HepG2 (cell line): ENCODE measurements around the gene L2HGDH. TPM values are rescaled to one million over a fixed set of nuclear protein-coding genes. Genes with fewer than 3 reads are reported as not detected.

Experiments
- ATAC-seq: fragments of 200-7000 bp; cut with Tn5 transposase; 3 replicates; pipeline ENCODE4 v1.9.1; 2020; ENCODE audit warnings: mild to moderate bottlenecking, moderate library complexity
- BruUV-seq: library from RNA; stranded (reverse); fragments of 400-500 nt; replicated peaks from 2 replicates; lab custom pipeline; 2021; lab: Mats Ljungman, UMichigan
- CTCF ChIA-PET: fragments of 300-600 bp; formaldehyde crosslinking; extraction: SDS; loops from one replicate; lab custom pipeline; 2021; ENCODE audit warnings: low total read pairs, inconsistent platforms, low intra/inter-chr PET ratio; lab: Yijun Ruan, JAX
- POLR2A ChIA-PET: fragments of 350-600 bp; sonication (Branson Sonifier 250); formaldehyde crosslinking; loops from one replicate; lab custom pipeline; 2020; ENCODE audit warnings: antibody characterized with exemption, inconsistent platforms; lab: Yijun Ruan, JAX
- DNase-seq: peaks from one replicate; pipeline ENCODE4 v3.0.0-alpha.2; 2015; ENCODE audit warnings: low spot score
- FAIRE-seq: peaks from 3 replicates; lab custom pipeline; 2011; peaks lifted over from hg19 to GRCh38; lab: Jason Lieb, UNC
- H2AFZ ChIP-seq: one replicate; pipeline ENCODE4 v1.6.1; 2011; ENCODE audit warnings: low read length, inconsistent platforms
- H3K27ac ChIP-seq: fragments of 300-600 bp; 3 replicates; pipeline ENCODE4 v1.8.0; 2011; ENCODE audit warnings: mixed run types, mild to moderate bottlenecking, mixed read lengths, low read length, inconsistent platforms; ENCODE audit not compliant: insufficient read depth; ENCODE audit errors: extremely low read length
- H3K27me3 ChIP-seq, 2 experiments: fragments of 200-600 bp in 1 of 2; 2 replicates in 1 of 2; 3 replicates in 1 of 2; pipeline versions ENCODE4 v1.6.0 to v1.8.0; 2011; ENCODE audit warnings: low read length in 2 of 2, mild to moderate bottlenecking in 2 of 2, moderate library complexity in 2 of 2, inconsistent platforms in 1 of 2; ENCODE audit not compliant: insufficient read depth in 2 of 2, control insufficient read depth in 1 of 2
- H3K36me3 ChIP-seq, 2 experiments: fragments of 200-600 bp in 1 of 2; replicated peaks in 1 of 2; 2 replicates in 1 of 2; 3 replicates in 1 of 2; pipeline versions ENCODE4 v1.5.1 to v1.8.0; 2011; ENCODE audit warnings: low read length in 2 of 2, inconsistent platforms in 1 of 2; ENCODE audit not compliant: insufficient read depth in 2 of 2, control insufficient read depth in 1 of 2
- H3K4me1 ChIP-seq: 2 replicates; pipeline ENCODE4 v1.5.1; 2012; ENCODE audit warnings: low read length, inconsistent platforms; ENCODE audit not compliant: insufficient read depth
- H3K4me2 ChIP-seq: 2 replicates; pipeline ENCODE4 v1.6.0; 2011; ENCODE audit warnings: low read depth, low read length, inconsistent platforms
- H3K4me3 ChIP-seq, 3 experiments: fragments of 200-600 bp in 1 of 3; sonication (generic), shearing (Covaris generic) in 1 of 3; replicated peaks in 1 of 3; 2 replicates each; pipeline ENCODE4 v1.5.1; 2011 to 2016; ENCODE audit warnings: low read length in 3 of 3, inconsistent platforms in 2 of 3, low read depth in 2 of 3, mild to moderate bottlenecking in 2 of 3, control low read depth in 1 of 3, mixed read lengths in 1 of 3; ENCODE audit not compliant: insufficient read depth in 1 of 3
- H3K79me2 ChIP-seq: one replicate; pipeline ENCODE4 v1.6.1; 2011; ENCODE audit warnings: low read length, inconsistent platforms; ENCODE audit not compliant: insufficient read depth
- H3K9ac ChIP-seq: 2 replicates; pipeline ENCODE4 v1.6.0; 2011; ENCODE audit warnings: mild to moderate bottlenecking, low read depth, low read length, inconsistent platforms; ENCODE audit not compliant: insufficient read depth
- H3K9me3 ChIP-seq: 2 replicates; pipeline ENCODE4 v1.5.1; 2012; ENCODE audit warnings: mild to moderate bottlenecking, low read length
- H4K20me1 ChIP-seq: 2 replicates; pipeline ENCODE4 v1.6.0; 2011; ENCODE audit warnings: inconsistent platforms, mild to moderate bottlenecking, low read length, moderate library complexity; ENCODE audit not compliant: insufficient read depth
- FLYWCH1 ChIP-seq: sonication (generic); formaldehyde crosslinking; IDR thresholded peaks from 2 replicates; pipeline ENCODE4 v1.8.1; 2023; ENCODE audit warnings: mild to moderate bottlenecking, missing genetic modification reagents
- FOXK1 ChIP-seq: sonication (generic); formaldehyde crosslinking; IDR thresholded peaks from 2 replicates; pipeline ENCODE4 v1.4.0; 2020; ENCODE audit warnings: low read depth, missing genetic modification reagents, borderline replicate concordance
- NR2F6 ChIP-seq, 2 experiments: IDR thresholded peaks; 2 replicates each; pipeline ENCODE4 v1.6.1; 2016; ENCODE audit warnings: antibody characterized with exemption in 1 of 2, mild to moderate bottlenecking in 1 of 2
- RERE ChIP-seq: IDR thresholded peaks from 2 replicates; pipeline ENCODE4 v1.6.1; 2016; ENCODE audit warnings: low read depth, missing genetic modification reagents, missing compliant biosample characterization
- TAF15 ChIP-seq: fragments of 200-400 bp; formaldehyde crosslinking; IDR thresholded peaks from one replicate; pipeline ENCODE4 v1.6.1; 2018; ENCODE audit warnings: mild to moderate bottlenecking, low read depth, low read length; ENCODE audit not compliant: poor library complexity, severe bottlenecking
- ZBTB34 ChIP-seq: sonication (generic); formaldehyde crosslinking; IDR thresholded peaks from 2 replicates; pipeline ENCODE4 v1.8.0; 2022; ENCODE audit warnings: mild to moderate bottlenecking, missing genetic modification reagents
- ZNF160 ChIP-seq: sonication (generic); formaldehyde crosslinking; IDR thresholded peaks from 2 replicates; pipeline ENCODE4 v1.8.0; 2022; ENCODE audit warnings: mild to moderate bottlenecking, inconsistent platforms, missing genetic modification reagents
- ZNF574 ChIP-seq: sonication (generic); formaldehyde crosslinking; IDR thresholded peaks from 2 replicates; pipeline ENCODE4 v1.4.0; 2020; ENCODE audit warnings: missing genetic modification reagents
- ZNF605 ChIP-seq: sonication (generic); formaldehyde crosslinking; IDR thresholded peaks from 2 replicates; pipeline ENCODE4 v1.8.0; 2022; ENCODE audit warnings: mild to moderate bottlenecking, missing genetic modification reagents
- ZSCAN5A ChIP-seq: sonication (generic); formaldehyde crosslinking; IDR thresholded peaks from 2 replicates; pipeline ENCODE4 v1.8.0; 2022; ENCODE audit warnings: mild to moderate bottlenecking, missing genetic modification reagents, borderline replicate concordance
- in situ Hi-C: cut with HindIII; loops from 2 replicates; pipeline ENCODE4 v1.10.0; 2017; ENCODE audit warnings: low pct_unique_long_range_greater_than_20kb; ENCODE audit not compliant: extremely low pct_ligation_motif_present
- intact Hi-C: fragments of 100-400 bp; cut with micrococcal nuclease; formaldehyde crosslinking; loops from one replicate; pipeline ENCODE4 v1.10.0; 2022; ENCODE audit not compliant: unreplicated experiment
- polyA plus RNA-seq, 8 experiments: library from polyadenylated mRNA; depleted of rRNA in 3 of 8; stranded (reverse) in 7 of 8; unstranded in 1 of 8; fragments of >200 nt; fragmentation: Illumina TruSeq in 4 of 8; extraction: Trizol in 4 of 8; gene quantifications; 2 replicates each; pipeline versions ENCODE4 v1.2.1 to v1.2.3, GENCODE V29; 2011 to 2016; ENCODE audit warnings: low read depth in 4 of 8, missing spikeins in 1 of 8, mixed read lengths in 1 of 8; ENCODE audit not compliant: insufficient read depth in 1 of 8
- total RNA-seq, 5 experiments: library from RNA; depleted of rRNA; stranded (reverse); fragments of >200 nt; fragmentation: Illumina TruSeq; extraction: Trizol; gene quantifications; 2 replicates each; pipeline ENCODE4 v1.2.3, GENCODE V29; 2016; ENCODE audit warnings: low read depth in 1 of 5

L2HGDH gene
- total and polyA plus RNA-seq, 2 of the 13 experiments (the other 11 are each of a cell fraction or from before 2014, with no cell fraction given) = 3.3 to 5.0 TPM

GRCh38 chr14:50303744-50304471 is 8.1 kb downstream of the L2HGDH start (continued):
- TF ChIP-seq ZSCAN5A (CRISPR knock-in tag) = 0 out of 2 replicates have a peak, but pooled peaks have one; percentile 47
- TF ChIP-seq, all 625 proteins: peak for 137

- CTCF ChIA-PET = no interaction called here
- TF ChIP-seq NR2F6 (IDR thresholded peaks at IDR 0.05) = no peak
- no peak for TF ChIP-seq NR2F6 (CRISPR knock-in tag; IDR thresholded peaks at IDR 0.05)
- TF ChIP-seq TAF15 = no peak
- no peak for TF ChIP-seq ZNF574
- no peak for TF ChIP-seq RERE (CRISPR knock-in tag)
- TF ChIP-seq FLYWCH1 (CRISPR knock-in tag) = no peak
- TF ChIP-seq ZBTB34 (CRISPR knock-in tag) = no peak
- TF ChIP-seq FOXK1 (CRISPR knock-in tag) = no peak
- TF ChIP-seq ZNF160 (CRISPR knock-in tag) = no peak
- TF ChIP-seq ZNF605 (CRISPR knock-in tag) = no peak
Observed at GRCh38 chr14:50301914-50302313, 10.1 kb downstream of the L2HGDH start.

More at GRCh38 chr14:50301914-50302313, 10.1 kb downstream of the L2HGDH start:
- DNase-seq (no peak), FAIRE-seq (no peak), ATAC-seq (no peak)
- in situ Hi-C loops = no loop called here
- BruUV-seq = no TSS peak
- Histone ChIP-seq H3K36me3 (0 out of 5 replicates have a peak, but pooled peaks cover 0 to 2% of the 10 kb centered on the region in 2 experiments), H3K27me3 (no peaks in the 10 kb centered on the region), H4K20me1 (no peaks in the 10 kb centered on the region), H2AFZ (no peak overlapping the region), H3K4me2 (no peak overlapping the region), H3K27ac (no peak overlapping the region), H3K4me1 (peaks cover 13% of the 10 kb centered on the region), H3K9me3 (no peaks in the 10 kb centered on the region), H3K79me2 (no peaks in the 10 kb centered on the region), H3K9ac (no peak overlapping the region), H3K4me3 (no peak overlapping the region)
- intact Hi-C loops = no loop called here
- POLR2A ChIA-PET = no interaction called here
